Embryonic facial prominence (tissue), 1 donor: Measurements from ENCODE around the gene RARS1.
"Not testable (repeated sequence)": the region's sequence is repeated elsewhere in the genome, so short reads cannot be mapped to it uniquely, and the experiment has no call there.

Experiments
- DNase-seq: peaks from one replicate; pipeline ENCODE4 v3.0.0-alpha.2; 2016; ENCODE audit errors: extremely low spot score

The RARS1 gene

DNA sequence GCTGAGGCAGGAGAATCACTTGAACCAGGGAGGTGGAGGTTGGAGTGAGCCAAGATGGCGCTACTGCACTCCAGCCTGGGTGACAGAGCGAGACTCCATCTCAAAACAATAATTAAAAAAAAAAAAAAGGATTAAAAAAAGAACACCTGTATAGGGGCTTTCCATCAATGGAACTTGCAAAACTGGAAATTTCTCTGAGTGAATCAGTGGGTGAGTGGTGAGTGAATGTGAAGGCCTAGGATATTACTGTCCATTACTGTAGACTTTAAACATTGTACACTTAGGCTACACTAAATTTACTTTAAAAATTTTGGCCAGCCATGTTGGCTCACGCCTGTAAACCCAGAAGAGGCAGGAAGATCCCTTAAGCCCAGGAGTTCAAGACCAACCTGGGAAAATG is 5.7 kb upstream of the RARS1 start:
- no peak for DNase-seq

DNA sequence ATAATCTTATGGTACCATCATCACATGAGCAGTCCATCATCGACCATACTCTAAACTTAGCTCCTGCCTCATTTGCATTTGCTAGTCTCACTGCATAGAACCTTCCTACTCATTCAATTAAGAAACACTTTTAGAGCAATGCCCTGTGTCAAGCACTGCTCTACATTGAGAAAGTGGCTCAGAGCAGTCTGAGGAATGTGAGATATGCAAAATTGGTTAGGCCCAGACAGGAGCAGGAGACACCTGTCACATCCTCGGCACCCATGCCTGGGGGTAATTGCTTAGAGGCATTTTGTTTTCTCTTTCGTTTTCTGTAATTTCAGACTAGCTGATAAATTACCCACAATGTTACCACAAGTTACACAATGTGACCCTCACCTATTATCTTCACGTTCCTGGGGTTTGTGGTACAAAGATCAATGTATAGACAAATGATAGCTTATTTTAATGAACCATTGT is 4.9 kb upstream of the RARS1 start:
- no peak for DNase-seq

DNA sequence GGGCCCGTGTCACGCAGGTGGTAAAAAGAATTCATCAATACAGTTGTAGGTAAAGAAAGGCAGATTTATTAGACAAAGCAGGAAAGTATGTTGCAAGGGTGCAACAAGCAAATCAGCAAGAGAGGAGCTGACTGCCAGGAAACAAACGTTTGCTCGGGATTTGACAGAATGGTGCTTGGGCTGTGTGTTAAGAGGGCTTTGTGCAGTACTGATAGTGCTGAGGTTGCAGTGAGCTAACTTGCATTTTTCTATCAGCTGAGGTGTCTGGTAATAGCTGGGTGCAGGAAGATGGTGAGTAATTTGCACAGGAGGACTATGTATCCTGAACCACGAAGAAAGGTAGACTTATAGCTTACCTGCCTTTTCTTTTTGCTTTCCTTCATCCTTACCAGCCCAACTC is 3.9 kb upstream of the RARS1 start:
- DNase-seq: no peak

DNA sequence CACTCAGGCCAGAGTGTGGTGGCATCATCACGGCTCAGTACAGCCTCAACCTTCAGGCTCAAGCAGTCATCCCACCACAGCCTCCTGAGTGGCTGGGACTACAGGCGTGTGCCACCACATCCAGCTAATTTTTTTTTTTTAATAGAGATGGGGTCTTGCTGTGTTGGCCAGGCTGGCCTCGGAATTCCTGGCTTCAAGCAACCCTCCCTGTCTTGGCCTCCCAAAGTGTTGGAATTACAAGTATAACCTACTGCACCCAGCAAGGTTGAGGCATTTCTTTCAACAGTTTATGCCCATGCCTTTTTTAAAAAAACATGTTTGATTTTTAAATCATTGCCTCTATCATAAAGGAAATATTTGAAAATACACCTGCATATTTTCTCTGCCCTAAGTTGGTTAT is 2.8 kb downstream of the RARS1 start:
- DNase-seq: no peak

DNA sequence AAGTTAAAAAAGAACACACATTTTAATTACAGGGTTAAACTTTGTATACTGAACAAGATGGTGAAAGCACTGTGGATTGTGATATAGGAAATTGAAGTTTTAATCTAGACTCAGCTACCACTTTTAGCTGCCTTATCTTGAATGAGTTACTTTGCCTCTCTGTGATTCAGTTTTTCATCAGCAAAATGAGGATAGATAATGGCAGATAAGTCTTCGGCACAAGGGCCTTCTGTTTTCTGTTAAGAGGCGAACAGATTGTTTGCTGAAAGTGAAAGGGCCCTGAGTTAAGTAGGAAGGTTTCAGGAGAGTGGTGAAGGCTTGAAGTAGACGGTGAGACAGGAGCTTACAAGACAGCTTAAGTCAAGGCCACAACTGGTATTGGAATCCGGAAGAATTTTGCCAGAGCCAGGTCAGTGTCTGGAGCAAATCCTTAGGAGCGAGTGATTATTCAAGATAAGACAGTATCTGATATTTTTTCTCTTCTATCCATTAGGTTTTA is 7.8 kb downstream of the RARS1 start:
- DNase-seq: no peak

DNA sequence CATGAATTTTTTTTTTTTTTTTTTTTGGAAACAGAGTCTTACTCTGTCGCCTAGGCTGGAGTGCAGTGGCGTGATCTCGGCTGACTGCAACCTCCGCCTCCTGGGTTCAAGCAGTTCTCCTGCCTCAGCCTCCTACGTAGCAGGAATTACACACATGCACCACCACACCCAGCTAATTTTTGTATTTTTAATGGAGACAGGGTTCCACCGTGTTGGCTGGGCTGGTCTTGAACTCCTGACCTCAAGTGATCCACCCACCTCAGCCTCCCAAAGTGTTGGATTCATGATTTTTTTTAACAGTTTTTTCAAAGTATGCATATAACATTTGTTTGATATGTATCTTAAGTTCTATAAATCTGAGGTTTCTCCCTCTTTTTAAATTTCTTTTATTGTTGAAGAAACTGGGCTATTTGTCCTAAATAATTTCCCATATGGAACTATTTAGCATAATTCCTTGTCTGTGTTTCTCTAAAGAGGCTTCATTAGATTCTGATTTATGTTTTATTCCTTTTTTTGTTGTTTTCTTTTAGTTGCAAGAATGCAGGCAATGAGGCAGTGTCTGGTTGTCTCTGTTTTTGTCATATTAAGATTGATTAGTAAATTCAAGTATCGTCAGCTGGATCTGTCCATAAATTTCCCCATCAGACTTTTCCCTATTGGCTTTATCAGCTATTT is 16.4 kb downstream of the RARS1 start:
- no peak for DNase-seq

DNA sequence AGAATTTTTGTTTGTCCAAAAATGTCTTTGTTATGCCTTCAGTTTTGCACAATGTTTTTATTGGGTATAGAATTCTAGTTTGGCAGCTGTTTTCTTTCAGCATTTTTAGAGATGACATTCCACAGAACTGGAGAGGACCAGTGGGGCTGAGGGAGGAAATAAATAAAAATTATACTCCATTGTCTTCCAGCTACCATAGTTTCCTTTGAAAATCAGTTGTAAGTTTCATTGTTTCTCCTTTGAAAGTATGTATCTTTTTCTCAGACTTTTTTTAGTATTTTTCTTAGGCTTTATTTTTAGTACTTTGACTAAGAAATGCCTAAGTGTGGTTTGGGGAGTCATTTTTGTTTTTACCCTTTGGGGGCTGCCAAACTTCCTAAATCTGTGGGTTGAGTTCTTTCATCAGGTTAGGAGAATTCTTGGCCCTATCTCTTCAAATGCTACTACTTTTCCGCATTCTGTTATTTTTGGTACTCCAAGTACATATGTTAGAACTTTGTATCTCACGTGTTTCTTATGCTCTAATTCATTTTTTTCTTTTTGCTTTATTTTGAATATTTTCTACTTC is 27.7 kb downstream of the RARS1 start:
- no peak for DNase-seq

DNA sequence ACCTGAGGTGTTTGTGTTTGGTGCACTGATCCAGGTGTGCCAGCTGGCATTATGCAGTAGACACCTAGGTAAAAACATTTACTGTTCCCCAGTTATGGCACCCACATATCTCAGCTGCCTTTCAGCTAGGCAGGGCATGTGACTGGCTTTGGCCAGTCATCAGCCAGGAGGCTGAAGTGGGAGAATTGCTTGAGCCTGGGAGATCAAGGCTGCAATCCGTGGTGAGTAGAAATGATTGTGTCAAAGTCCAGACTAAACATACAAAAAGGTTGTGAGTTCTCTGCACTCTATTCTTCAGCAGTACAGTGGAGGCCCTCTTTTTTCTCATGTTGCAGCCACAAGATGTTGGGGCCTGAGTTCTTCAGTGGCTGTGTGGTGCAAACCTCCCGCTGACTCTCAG is 39.6 kb downstream of the RARS1 start:
- DNase-seq: no peak

DNA sequence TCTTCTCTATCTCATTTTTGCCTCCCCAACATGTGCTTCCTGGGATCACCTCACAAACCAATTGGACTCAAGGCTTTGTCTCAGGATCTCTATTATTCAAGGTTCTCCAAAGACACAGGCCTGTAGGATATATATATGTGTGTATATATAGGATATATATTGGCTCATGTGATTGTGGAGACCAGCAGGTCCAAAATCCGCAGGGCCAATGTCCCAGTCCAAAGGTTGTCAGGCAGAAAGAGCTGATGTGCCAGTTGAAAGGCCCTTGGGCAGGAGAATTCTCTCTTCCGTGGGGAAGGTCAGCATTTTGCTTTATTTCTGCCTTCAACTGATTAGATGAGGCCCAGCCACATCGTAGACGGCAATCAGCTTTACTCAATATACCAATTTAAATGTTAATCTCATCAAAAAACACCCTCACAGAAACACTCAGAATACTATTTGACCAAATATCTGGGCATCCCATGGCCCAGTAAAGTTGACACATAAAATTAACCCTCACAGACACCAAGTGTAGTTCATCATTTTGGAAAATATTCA is 41.6 kb downstream of the RARS1 start:
- no peak for DNase-seq

DNA sequence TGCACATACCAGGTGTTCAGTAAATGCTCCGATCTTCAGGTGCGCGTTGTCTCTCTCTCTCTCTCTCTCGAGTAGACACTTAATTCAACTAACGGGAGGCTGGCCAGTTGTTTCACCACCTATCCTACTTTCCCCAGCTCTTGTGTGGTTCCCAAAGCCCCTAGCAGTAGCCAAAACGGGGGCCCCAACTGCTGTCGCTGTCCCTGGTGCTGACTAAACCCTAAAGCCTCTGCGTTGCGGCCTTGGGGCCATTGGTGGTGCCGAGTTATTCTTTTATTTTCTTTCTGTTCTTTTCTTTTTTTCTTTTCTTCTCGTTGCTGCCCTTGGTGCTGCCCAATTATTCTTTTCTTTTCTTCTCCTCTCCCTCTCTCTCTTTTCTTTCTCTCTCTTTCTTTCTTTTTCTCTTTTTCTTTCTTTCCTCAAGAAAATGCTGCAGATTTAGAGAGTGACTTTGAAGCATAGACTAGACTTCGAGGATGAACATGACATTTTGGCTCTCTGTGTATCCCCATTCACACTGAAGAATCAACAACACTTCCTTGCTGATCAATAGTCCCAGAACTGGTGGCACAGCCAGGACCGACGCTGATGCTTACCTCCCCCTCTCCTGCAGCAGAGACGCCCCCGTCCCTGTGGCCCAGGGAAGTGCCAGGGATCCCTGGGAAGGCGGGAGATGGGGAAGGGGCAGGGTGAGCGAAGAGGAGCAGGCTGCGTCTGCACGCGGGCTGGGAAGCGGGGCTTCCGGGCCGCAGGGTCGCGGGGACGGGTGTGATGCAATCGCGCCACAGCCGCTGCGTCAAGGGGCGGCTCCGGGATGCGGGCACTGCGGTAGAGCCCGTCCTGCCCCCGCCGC is 42.5 kb downstream of the RARS1 start, which contains the start of gene FBLL1:
Gene FBLL1 (plus strand): TSS at position 785 of the 853 bp plus-strand sequence. CDS start 200 bp downstream, outside the sequence.
- DNase-seq: no peak

DNA sequence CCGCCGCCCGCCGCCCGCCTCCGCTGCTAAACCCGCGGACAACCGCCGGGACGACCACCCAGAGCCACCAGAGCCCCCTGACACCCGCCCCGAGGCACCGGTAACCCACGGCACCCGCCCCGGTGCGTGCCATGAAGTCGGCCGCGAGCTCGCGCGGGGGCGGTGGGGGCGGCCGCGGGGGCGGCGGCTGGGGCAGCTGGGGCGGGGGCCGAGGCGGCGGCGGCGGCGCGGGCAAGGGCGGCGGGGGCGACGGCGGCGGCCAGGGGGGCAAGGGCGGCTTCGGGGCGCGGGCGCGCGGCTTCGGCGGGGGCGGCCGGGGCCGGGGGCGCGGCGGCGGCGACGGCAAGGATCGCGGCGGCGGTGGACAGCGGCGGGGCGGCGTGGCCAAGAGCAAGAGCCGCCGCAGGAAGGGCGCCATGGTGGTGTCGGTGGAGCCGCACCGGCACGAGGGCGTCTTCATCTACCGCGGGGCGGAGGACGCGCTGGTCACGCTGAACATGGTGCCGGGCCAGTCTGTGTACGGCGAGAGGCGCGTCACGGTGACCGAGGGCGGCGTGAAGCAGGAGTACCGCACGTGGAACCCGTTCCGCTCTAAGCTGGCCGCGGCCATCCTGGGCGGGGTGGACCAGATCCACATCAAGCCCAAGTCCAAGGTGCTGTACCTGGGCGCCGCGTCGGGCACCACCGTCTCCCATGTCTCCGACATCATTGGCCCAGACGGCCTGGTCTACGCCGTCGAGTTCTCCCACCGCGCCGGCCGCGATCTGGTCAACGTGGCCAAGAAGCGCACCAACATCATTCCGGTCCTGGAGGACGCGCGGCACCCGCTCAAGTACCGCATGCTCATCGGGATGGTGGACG is 43.3 kb downstream of the RARS1 start:
- no peak for DNase-seq

DNA sequence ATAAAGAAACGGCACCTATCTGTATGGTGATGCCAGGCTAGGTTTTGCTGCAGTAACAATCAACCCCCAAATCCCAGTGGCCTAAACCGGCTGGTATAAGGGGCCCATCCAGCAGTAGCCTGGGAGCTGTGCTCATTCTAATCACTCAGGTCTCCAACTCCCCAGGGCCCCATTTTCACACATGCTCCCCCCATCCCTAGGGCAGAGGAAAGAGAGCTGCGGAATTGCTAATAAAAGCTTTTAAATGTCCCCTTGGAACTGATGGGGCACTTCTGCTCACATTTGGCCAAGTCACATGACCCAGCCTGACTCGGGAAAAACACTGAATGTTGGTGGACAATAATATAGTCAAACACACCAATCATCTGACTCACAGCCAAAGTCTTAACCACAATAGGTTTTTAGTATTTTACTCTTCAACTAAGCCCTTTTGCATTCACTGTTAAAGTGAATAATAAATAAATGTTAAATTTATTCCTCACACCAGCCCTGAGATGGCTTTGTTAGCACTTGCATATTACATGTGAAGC is 44.4 kb downstream of the RARS1 start:
- DNase-seq: no peak

DNA sequence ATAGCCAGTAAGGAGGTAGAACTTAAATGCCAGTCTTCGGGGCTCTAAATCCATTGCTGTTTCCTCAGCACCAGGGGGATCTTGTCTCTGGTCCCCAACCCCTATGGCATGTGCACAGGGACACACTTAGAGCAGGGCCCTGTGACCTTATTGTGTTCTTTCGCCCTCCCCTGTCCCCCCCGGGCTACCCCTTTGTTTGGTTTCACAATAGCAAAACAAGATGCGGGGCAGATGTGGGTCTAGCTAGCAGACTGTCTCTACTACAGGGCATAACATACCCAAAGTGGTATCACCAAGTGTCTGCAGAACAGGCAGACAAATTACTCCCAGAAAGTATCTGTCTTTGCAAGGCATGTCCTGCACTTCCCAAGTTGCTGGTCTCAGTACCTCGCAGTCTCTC is 44.9 kb downstream of the RARS1 start:
- no peak for DNase-seq

DNA sequence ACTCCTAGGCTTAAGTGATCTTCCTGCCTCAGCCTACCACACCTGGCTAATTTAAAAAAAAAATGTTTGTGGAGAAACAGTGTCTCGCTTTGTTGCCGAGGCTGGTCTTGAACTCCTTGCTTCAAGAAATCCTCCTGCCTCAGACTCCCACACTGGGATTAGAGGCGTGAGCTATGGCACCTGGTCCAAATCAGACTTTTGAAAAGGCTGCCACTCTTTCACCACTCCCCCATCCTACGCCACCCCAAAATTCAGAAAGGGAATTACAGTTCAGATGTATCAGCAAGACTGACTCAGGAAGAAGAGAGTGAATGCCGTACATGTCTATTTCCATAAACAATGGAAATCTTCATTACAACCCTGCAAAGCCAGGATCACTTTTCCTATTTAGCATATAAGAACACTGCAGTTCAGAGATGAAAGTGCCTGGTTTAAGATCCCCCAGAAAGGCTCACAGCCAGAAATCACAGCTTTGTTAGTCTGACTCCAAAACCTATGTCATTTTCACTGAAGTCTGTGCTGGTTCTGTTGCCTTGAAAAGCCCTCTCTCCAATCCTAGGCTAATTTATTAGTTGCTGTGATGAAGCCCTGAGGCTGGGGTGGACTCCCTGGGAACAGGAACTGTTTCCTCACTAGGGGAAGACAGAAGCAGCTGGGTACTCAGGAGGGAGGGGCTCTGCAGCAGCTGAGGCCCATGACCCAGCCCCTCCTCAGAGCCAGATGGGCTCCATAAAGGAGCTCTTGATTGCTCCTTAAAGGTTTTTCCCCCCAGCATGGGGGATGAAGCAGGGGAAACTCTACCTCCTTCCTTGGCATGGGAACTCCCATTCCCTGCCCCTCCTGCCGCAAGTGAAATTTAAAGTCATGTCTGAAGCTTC is 46.0 kb downstream of the RARS1 start:
- no peak for DNase-seq

DNA sequence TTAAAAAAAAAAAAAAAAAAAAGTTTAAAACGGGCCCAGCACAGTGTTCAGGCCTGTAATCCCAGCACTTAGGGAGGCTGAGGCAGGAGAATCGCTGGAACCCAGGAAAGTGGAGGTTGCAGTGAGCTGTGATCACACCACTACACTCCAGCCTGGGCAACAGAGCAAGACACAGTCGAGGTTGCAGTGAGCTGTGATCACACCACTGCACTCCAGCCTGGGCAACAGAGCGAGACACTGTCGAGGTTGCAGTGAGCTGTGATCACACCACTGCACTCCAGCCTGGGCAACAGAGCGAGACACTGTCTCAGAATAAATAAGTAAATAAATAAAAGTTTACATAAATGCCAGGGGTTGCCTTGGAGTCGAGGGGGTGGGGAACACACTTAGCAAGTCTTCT is 48.1 kb downstream of the RARS1 start:
- not testable (repeated sequence) for DNase-seq

DNA sequence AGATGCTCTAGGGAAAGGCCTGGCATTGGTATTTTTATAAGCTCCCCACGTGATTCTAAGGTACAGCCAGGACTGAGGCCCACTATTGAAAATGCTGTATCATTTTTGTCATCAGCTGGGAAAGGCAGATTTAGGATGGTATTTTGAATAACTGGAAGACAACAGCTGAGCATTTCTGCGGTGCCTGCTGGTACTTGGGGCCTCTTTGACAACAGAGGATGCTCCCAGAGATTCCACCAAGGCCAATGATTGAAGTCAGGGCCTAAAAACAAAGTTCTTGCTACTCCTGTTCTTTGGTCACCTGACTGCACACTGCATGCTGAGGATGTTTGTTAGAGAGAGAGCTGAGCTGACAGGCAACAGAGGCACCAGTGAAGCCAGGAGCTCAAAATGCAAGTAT is 50.9 kb downstream of the RARS1 start:
- DNase-seq: no peak

DNA sequence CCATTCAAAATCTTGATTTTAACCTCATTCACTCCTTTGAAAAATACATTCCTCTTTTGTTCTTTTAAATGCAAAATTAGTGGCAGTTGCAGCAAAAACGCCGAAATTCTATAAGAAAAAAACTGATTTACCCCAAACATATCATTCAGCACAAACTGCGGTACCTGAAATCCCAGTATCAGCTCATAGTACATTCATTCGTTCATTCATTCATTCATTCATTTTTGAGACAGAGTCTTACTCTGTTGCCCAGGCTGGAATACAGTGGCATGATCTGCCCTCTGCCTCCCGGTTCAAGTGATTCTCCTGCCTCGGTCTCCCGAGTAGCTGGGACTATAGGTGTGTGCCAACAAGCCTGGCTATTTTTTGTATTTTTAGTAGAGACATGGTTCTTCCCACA is 63.3 kb downstream of the RARS1 start:
- DNase-seq: no peak

DNA sequence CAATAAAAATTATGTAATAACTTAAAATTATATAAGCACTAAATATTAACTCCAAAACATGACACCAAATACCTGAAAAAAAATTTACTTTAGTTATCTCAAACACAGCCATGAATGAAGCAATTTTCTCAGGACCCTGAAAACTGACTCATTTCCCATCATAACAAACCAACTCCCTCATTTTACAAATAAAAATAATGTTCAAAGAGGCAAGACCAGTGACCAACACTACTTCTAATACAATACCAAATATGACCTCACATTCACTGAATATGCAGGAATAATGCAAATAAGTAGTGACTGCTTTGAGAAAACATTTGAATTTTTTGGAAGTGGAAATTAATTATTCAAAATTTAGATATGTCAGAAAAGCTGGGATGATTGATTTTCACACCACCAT is 64.4 kb downstream of the RARS1 start:
- DNase-seq: no peak

DNA sequence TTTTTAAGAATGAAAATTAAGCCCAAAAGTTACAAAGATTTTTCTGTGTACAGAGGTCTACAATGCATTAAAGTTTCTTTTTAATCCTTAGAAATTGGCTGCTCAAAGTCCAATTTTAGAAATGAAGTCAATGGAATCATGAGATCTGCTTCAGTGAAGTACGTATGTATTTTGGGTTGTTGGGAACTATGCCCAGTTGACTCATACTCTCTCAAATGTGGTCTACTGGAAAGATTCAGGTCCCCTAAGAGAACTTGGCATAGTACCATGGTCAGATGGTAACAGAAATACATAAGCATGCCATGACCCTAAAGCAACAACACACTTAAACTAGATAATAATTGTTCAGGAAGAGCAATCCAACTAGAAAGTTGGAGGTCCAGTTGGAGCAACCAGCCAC is 65.9 kb downstream of the RARS1 start:
- no peak for DNase-seq
